AG20443 (cell line): ENCODE data around the gene ZNF333.
"Not testable (repeated sequence)": the region's sequence is repeated elsewhere in the genome, so short reads cannot be mapped to it uniquely, and the experiment has no call there.

Experiments
- DNase-seq: peaks from one replicate; pipeline ENCODE4 v3.0.0; 2012; ENCODE audit warnings: low spot score, mixed read lengths

ZNF333 gene

DNA sequence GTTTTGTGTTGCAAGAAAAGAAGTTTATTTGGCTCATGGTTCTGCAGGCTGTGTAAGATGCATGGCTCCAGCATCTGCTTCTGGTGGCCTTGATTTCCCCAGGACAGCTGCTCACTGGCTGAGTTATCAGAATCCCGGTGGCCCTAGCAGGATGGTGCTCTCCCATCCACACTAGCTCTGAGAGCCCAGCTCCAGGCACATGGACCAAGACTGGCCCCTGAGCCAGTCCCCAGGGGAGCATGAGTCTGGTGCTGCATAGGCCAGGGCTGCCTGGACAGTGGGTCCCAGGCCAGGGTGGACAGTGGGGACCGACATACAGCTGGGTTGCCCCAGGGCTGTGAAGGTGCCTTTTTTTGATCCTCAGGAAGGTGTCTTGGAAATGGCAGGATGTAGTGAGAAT lies 78.2 kb downstream of the ZNF333 start:
- DNase-seq: no peak

DNA sequence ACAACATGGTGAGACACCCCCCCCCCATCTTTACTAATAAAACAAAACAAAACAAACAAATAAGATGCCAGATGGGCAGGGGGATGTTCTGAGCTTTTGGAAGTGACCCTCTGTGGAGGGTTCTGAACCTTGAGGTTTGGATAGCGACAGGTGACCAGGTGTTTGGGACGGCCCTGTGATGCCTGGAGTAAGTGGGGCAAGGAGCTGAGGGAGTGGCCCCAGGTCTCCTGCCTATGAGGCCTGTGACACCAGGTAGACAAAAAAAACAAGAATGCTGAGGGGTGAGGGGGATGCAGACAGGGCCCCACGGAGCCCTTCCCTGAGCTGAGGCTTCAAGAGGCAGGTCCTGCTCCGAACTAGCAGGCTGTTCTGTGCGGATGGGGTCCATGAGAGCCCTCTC lies 79.4 kb downstream of the ZNF333 start:
- DNase-seq: no peak

DNA sequence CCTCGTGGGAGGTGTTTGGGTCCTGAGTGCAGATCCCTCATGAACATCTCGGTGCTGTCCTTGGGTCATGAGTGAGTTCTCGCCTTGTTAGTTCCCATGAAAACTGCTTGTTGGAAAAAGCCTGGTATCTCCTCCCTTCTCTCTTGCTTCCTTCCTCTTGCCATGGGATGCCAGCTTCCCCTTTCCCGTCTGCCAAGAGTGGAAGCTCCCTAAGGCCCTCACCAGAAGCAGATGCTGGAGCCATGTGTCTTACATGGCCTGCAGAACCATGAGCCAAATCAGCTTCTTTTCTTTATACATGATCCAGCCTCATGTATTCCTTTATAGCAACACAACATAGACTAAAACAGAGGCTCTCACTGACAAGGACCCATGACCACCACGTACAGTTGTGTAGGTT lies 80.3 kb downstream of the ZNF333 start:
- DNase-seq: no peak

DNA sequence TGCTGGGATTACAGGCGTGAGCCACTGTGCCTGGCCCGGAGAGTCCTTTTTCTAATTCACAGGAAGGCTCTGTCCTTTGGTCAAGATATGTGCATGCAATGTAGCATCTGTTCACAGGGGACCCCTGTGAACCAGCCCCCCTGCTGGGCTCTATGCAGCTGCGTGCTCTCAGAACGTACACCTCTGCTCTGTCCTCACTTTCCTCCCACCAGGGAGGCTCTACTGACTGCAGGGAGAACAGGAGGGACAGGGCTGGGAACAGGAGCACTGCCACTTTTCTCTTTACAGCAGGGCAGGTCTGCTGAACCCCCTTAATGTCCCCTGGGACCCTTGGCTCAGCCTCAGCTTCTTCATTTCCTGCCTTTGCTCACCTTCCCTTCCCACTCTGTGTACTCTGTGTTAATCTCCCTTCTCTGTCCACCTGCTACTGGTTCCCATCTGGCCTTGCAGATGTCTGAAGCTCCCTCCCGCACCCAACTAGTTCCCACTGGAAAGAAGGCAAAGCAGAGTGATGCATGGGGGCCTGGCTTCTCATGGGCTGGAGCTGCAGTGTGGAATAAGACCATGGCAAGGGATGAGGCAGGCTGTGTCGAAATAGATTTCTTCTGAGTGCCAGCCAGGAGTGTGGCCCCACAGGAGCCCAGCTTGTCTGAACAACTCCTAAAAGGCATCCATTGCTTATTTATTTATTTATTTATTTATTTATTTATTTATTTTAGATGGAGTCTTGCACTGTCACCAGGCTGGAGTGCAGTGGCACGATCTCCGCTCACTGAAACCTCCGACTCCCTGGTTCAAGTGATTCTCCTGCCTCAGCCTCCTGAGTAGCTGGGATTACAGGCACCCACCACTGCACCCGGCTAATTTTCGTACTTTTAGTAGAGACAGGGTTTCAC lies 81.3 kb downstream of the ZNF333 start:
- no peak for DNase-seq

DNA sequence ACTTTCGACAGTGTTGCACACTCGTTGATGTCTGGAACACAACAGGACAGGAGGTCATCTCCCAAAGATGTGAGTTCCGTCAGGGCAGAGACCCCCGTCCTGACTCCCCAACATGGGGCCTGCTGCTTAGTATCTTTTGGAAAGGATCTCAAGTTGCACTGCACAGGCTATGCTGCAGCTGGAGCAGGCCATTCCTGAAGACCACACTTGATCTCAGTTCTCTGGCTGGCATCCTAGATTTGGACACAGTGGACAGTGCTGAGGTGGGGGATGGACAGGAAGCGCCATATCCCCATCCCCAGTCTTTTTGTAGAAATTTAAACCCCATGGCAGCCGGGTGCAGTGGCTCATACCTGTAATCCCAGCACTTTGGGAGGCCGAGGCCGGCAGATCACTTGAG lies 82.6 kb downstream of the ZNF333 start:
- no peak for DNase-seq

DNA sequence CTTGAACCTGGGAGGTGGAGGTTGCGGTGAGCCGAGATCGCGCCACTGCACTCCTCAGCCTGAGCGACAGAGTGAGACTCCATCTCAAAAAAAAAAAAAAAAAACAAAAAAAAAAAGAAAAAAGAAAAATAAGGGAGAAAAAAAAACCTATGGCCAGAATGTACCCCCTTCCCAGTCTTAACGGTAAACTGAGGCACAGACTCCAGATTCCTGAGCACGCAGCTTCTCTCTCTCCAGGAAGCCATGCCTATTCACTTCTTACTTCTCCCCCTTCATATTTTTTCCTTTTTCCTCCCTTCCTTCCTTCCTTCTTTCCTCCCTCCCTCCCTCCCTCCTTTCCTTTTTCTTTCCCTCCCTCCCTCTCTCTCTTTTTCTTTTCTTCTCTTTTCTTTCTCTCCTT lies 83.1 kb downstream of the ZNF333 start:
- DNase-seq: no peak

DNA sequence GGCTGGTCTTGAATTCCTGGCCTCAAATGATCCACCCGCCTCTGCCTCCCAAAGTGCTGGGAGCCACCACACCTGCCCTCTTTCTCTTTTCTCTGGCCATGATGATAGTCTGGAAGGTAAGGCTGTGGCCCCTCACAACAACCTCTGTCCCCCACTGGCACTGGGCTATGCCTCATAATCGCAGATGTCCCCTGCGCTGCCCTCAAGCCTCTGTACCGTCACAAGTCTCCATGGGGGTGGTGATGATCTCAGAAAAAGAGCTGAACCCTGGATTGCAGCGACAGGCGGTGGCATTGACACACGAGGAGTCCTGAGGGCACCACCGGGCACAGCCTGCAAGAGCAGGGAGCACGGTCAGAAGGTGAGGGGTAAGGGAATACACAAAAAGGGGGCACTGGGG lies 83.9 kb downstream of the ZNF333 start:
- not testable (repeated sequence) for DNase-seq

DNA sequence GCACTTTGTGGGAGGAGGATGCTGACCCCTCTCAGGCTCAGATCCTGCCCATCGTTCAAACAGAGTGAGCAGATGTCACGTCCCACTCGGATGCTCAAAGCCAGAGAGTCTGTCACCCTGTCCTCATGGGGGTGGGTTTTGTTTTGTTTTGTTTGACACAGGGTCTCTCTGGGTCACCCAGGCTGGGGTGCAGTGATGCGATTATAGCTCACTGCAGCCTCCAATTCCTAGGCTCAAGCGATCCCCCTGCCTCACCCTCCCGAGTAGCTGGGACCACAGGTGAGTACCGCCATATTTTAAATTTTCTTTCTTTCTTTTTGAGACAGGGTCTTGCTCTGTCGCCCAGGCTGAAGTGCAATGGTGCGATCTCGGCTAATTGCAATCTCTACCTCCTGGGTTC lies 84.5 kb downstream of the ZNF333 start:
- DNase-seq: no peak

DNA sequence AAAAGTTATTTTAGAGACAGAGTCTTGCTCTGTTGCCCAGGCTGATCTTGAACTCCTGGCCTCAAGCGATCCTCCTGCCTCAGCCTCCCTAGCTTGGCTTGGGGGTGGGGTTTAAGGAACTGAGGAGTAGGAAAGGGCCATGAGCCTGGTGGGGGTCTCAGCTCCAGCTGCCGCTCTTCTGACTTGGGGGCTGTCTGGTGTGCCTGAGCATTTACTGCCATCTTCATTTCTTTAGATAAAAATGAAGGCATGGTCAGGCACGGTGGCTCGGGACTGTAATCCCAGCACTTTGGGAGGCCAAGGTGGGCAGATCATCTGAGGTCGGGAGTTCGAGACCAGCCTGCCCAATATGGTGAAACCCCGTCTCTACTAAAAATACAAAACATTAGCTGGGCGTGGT lies 85.5 kb downstream of the ZNF333 start:
- not testable (repeated sequence) for DNase-seq

DNA sequence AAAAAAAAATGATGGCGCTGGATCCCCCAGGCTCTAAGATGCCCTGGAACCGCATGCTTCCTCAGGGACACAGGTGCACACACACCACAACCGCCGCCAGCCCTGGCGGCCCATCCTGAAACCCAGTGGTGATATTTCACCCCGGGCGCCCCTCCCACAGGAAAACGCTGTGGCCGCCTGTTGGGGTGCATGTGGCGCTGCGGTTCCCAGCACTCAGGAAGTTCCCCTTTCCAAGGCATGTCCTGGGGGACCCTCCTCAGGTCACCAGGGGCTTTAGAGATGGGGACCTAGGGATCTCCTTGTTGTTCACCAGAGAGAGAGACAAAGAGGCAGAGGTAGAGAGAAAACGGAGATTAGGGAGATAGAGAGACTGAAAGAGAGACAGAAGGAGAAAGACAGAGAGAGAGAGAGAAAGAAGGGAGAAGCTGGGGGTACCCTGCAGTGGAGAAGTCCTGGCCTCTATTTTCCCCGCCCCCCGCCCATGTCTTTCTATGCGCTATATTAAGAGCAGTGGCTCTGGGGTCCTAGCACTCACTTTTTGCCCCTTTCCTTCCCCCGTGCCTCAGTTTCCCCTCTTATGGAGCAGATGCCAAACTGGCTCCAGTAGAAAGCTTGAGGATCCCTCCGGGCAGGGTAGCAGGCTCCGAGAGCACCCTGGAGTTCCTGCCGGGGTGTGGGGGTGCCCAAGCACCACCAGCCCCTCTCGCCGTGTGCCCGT lies 86.2 kb downstream of the ZNF333 start:
- DNase-seq: no peak

DNA sequence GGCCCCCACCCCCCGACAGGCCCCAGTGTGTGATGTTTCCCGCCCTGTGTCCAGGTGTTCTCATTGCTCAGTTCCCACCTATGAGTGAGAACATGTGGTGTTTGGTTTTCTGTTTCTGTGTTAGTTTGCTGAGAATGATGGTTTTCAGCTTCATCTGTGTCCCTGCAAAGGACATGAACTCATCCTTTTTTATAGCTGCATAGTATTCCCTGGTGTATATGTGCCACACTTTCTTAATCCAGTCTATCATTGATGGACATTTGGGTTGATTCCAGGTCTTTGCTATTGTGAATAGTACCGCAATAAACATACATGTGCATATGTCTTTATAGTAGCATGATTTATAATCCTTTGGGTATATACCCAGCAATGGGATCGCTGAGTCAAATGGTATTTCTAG lies 87.8 kb downstream of the ZNF333 start:
- not testable (repeated sequence) for DNase-seq

DNA sequence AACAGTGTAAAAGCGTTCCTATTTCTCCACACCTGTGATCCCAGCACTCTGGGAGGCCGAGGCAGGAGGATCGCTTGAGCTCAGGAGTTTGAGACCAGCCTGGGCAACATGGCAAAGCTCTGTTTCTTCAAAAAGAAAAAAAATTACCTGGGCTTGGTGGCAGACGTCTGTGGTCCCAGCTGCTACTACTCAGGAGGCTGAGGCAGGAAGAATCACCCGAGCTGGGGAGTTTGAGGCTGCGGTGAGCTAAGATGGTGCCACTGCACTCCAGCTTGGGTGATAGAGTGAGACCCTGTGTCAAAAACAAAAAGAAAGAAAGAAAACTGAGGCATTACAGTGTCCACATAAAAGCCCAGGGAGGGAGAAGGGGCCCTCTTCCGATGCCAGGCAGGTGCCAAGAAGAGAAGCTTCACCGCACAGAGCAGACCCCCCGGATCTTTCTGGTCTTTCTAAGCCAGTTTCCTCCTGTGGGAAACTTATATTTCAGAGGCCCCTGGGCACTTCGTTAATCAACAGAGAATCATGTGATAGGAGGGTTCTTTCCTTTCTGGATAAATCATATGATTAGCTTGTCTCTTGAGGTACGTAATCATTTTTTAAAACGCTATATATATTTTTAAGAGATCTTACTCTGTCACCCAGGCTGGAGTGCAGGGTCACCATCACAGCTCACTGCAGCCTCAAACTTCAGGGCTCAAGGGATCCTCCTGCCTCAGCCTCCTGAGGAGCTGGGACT lies 88.4 kb downstream of the ZNF333 start, which contains the start of gene ADGRE2:
Gene ADGRE2, minus strand, starts transcription at position 451 of the 736 bp plus-strand sequence. CDS start 1,804 bp downstream, outside the sequence.
- not testable (repeated sequence) for DNase-seq

DNA sequence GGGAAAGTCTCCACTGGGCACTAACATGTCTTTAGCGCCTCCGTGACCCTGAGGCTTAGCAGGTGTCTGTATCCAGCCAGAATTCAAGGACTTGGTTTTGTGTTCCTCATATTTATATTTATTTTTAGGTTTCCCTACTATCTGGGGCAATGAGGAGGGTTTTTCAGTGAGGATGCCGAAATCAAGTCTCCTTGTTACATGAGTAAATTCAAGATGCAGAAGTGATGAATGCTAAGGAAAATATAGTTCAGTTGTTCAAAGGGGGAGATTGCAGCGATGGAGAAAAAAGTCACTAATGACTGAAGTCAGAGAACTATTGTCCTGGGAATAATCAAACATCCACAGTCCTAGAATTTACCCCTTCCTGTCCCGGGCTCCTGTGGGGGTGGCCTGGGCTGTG lies 89.3 kb downstream of the ZNF333 start:
- no peak for DNase-seq

DNA sequence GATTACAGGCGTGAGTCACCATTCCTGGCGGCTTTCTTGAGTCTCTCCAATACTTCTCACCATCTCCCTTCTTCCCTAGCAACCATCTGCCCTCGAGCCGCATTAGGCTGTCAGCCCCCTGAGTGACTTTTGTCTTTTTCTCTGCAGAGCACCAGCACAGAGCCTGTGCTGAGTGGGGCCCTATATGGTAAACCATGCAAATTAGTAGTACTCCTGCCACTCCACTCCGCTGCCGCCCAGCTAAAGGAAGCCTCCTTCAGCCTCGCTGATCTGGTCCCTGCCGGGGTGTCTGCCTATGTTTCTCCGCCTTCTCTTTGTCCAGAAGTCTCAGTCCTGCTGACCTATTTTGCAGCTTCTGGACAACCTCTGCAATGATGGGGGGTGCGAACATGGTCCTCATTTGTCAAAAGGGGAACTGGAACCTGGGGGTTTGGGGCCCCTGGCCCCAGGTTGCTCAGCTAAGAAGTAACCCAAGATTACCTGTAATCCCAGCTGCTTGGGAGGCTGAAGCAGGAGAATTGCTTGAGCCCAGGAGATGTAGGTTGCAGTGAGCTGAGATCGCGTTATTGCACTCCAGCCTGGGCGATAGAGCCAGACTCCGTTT lies 90.9 kb downstream of the ZNF333 start:
- not testable (repeated sequence) for DNase-seq

DNA sequence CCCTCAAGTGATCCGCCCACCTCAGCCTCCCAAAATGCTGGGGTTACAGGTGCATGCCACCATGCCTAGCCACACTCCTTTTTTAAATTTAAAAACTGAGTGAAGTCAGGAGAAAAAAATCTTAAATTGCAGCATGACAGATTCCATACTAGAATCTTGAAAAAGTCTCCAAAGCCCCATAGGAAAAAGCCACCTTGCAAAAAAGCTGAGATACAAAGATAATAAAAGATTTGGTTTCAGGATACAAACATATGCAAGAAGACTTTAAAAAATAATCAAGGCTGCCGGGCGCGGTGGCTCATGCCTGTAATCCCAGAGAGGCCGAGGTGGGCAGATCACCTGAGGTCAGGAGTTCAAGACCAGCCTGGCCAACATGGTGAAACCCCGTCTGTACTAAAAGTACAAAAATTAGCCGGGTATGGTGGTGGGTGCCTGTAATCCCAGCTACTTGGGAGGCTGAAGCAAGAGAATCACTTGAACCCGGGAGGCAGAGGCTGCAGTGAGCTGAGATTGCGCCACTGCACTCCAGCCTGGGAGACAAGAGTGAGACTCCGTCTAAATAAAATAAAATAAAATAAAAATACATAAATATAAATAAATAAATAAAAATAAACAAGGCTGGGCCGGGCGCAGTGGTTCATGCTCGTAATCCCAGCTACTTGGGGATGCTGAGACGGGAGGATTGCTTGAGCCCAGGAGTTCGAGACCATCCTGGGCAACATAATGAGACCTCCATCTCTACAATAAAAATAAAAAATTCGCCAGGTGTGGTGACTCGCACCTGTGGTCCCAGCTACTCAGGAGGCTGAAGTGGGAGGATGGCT lies 92.1 kb downstream of the ZNF333 start:
- DNase-seq: not testable (repeated sequence)

DNA sequence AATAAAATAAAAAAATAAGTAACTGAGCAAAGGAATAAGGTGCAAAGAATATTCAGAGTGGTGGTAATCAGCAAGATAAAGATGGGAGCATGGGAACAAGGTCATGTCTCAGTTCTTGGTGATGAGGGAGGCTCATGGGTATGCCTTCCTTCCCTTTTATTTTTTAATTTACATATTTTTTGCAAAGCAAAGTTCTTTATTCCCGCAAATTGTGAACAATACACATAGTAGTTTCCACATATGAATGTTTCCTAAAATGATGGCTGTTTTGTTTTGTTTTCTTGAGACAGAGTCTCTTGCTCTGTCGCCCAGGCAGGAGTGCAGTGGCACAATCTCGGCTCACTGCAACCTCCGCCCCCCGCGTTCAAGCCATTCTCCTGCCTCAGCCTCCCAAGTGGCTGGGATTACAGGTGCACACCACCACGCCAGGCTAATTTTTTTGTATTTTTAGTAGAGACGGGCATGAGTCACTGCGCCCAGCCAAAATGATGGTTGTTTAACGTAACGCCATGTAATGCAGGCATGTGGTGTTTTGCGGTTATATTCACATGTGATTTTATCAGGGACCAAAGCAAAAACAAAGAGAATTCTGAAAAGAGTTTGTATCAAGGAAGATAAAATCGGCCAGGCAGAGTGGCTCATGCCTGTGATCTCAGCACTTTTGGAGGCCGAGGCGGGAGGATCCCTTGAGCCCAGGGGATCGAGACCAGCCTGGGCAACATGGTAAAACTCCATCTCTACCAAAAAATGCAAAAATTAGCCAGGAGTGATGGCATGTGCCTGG lies 93.0 kb downstream of the ZNF333 start:
- no peak for DNase-seq
